ENCODE data around the gene TYW5.
"Not testable (repeated sequence)": the region's sequence is repeated elsewhere in the genome, so short reads cannot be mapped to it uniquely, and the experiment has no call there.

Gene TYW5

GRCh38 chr2:199914372-199914958 is 40.8 kb downstream of the TYW5 start:
- DNase-seq (ENCODE audit: low spot score) = no peak

DNA sequence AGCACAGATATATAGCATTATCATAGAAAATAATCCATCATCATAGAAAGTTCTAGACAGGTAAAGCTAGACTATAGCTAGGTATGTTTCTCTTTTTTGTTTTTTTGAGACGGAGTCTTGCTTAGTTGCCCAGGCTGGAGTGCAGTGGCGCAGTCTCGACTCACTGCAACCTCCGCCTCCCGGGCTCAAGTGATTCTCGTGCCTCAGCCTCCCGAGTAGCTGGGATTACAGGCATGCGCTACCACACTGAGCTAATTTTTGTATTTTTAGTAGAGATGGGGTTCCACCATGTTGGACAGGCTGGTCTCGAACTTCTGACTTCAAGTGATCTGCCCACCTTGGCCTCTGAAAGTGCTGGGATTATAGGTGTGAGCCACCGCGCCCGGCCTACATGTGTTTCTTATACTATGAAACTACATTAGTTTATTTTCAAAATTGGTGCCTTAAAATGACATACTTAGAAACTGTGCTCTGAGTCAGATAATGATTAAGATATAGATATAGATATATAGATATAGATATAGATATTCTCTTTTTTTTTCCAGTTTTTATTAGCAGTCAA is 42.7 kb downstream of the TYW5 start:
- not testable (repeated sequence) for DNase-seq (ENCODE audit: low spot score)

DNA sequence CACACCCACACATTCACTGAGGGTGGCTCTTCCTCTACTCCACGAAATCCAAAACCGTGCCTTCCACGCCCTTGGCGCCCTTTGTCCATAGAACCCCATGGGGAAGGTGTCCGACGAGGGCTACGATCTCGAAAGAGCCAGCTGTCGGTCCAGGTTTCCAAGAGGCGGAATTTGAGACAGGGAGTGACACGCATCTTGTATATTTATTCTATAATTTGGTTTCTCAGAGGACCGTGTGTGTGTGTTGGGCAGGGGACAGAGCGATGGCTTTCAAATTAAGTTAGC is 43.5 kb downstream of the TYW5 start:
- no peak for DNase-seq (ENCODE audit: low spot score)

DNA sequence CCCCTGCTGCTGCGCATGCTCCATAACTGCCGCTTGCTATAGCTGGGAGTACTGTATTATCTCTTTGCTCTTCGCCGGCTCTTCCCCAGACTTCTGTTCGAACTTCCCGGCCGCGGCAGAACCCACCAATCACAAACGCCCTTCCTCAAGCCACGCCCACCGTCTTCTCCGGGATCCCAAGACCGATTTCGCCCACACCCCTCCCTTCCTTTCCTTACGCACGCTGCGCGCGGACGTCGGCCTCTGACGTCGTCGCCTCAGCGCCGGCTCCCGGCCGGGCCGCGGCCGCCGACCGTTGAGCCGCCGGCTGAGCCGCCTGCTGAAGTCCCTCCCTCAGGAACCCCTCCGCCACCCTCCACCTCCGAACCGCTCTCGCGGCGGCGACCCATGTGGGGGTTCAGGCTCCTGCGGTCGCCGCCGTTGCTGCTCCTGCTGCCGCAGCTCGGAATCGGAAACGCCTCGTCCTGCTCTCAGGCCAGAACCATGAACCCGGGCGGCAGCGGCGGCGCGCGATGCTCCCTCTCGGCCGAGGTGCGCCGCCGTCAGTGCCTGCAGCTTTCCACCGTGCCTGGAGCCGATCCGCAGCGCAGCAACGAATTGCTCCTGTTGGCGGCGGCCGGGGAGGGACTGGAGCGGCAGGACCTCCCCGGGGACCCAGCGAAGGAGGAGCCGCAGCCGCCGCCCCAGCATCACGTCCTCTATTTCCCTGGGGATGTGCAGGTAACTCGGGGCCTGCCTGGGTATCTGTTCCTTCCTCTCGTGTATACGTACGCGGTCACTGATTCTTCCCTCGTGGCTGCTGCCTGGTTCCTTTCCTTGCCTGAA is 44.0 kb downstream of the TYW5 start, which contains the start of gene C2orf69:
Gene C2orf69, plus strand, starts transcription at position 242 of the 825 bp plus-strand sequence. Its CDS starts 146 bp downstream, at position 388.
- DNase-seq (ENCODE audit: low spot score) = peak; percentile 98

- no peak for DNase-seq (ENCODE audit: low spot score)
Observed at GRCh38 chr2:199910338-199911051, 44.8 kb downstream of the TYW5 start.

GRCh38 chr2:199907008-199907714 is 48.1 kb downstream of the TYW5 start:
- no peak for DNase-seq (ENCODE audit: low spot score)

- no peak for DNase-seq (ENCODE audit: low spot score)
Observed at GRCh38 chr2:199903111-199903510, 52.2 kb downstream of the TYW5 start.

DNA sequence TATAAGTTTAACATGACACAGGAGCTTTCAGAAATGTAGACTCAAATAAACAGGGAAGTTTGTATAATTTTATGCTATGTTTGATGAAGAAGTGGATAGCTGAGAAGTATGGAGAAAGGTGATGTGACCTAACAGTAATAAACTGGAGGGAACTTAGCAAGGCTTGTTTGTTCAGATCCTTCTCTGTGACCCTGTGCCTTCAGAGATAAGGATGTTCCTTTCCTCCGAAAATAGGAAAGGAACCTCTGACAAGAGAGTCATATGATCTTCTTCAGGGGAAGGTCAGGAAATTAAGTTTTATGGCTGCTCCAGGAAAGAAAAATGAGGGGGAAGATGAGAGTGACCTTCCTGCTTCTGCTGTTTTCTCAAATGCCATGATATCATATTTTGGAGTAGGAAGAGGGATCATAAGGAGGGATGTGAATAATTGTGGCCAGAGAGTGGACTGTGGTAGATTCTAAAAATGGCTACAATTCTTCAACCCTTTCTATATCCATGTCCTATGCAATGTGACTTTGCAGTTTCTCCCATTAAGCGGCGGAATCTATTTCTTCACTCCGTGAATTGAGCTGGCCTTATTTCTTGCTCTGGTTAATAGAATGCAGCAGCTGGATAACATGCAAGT is 52.7 kb downstream of the TYW5 start:
- no peak for DNase-seq (ENCODE audit: low spot score)

GRCh38 chr2:199901942-199902341 is 53.3 kb downstream of the TYW5 start:
- no peak for DNase-seq (ENCODE audit: low spot score)

DNA sequence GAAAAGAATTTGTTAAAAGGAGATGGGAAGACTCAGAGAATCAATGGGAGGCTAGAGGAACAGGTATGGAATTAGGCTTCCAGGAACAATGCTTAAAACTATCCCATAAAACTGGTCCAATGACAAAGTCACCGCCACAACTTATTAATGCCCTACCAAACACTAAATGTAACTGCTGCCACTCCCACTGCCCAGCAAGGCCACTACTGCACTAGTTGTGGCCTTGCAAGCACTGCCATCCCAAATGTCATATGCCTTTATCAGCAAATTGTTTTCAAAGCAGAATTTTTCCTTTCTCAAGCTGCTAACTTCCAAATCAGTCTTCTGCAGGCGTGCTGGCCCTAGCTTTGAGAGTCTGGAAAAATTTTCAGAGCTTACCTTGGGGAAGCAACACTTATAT is 58.7 kb downstream of the TYW5 start:
- DNase-seq (ENCODE audit: low spot score) = no peak

DNA sequence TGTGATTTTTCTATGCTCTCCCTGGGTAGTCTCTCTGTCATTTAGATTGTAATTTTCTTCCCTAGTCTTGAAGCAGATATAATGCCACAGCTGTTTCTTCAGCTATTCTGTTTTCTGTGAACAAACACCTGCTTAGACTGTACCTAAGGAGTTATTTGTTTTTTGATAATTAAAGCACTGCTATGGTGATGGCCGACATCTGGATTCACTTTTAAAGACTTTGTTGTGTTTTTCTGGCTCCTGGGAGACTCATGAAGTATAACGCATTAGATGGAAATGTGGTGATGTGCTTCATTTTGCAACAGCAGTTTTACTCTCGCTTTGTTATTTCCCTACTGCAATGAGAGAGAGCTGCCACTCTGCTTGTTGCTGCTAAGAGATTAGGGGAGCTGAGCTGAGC is 59.9 kb downstream of the TYW5 start:
- DNase-seq (ENCODE audit: low spot score) = no peak

DNA sequence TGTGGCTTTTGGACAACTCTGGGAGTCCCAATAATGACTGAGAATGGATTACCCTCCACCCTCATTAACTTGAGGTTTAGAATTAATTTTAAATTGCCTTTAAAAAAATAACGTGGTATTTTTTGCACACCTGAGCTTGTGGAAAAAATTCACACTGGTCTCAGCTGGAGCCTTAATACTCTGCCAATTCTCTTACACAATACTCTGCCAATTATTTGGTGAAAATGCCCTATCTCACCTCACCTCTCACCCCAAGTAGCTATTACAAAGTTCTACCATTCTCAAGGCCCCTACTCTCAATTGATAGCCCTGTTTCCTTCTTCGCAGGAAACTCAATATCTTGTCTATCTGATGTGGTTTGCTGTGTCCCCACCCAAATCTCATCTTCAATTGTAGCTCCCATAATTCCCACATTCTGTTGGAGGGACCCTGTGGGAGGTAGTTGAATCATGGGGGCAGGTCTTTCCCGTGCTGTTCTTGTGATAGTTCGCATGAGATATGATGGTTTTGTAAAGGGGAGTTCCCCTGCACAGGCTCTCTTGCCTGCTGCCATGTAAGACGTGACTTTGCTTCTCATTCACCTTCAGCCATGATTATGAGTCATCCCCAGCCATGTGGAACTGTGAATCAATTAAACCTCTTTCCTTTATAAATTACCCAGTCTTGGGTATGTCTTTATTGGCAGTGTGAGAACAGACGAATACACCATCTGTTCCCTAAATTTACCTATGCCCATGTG is 71.6 kb downstream of the TYW5 start:
- no peak for DNase-seq (ENCODE audit: low spot score)

GRCh38 chr2:199882667-199883066 is 72.6 kb downstream of the TYW5 start:
- DNase-seq (ENCODE audit: low spot score) = no peak
